ENCODE data around the gene RSPH1.

RSPH1 gene

DNA sequence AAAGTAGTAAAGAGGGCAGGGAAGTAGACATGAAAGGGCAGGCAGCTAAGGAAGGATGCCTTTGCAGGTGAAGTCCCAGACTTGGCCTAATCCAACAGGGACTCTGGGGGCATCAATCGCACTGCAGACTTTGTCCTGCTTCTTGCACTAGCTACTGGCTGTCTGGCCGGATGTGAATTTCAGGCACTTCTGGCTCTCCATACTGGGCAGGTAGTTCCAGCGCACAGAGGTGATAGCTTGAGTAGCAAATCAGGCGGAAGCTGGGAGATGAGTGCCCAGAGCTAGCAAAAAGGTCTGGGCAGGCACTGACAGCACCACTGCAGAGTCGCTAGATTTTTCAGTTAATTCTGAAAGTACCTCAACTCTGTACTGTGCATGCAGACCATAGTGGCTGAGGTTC is 997 bp downstream of the RSPH1 start:
- no peak for TF ChIP-seq CTCF (IDR thresholded peaks at IDR 0.05)
- no peak for DNase-seq (ENCODE audit: low spot score)
- no peak overlapping the region for H3K27ac ChIP-seq
- no peak overlapping the region for H3K4me3 ChIP-seq

GRCh38 chr21:42493109-42494060 is 2.6 kb downstream of the RSPH1 start:
- no peak overlapping the region for H3K27ac ChIP-seq
- H3K4me3 ChIP-seq, result no peak overlapping the region
- TF ChIP-seq CTCF (IDR thresholded peaks at IDR 0.05), result no peak
- no peak for DNase-seq (ENCODE audit: low spot score)

DNA sequence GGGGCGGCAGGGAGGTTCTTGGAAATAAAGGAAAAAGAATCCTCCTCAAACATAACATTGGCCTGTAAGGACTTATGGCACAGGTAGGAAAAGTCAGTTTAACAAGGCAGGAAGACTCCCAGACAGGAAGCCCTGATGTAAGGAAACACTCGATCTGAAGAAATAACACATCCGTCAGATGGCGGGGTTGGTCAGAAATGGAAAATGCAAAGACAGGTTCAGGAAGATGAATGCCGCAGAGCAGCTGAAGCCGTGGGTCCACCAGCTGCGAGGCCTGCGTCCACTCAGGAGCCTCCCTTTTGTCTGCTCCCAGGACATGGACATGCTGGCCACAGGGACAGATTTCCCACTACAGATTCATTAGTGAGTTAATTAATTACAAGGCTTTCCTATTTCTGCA is 3.8 kb downstream of the RSPH1 start:
- no peak for TF ChIP-seq CTCF (IDR thresholded peaks at IDR 0.05)
- Histone ChIP-seq H3K27ac (no peak overlapping the region), H3K4me3 (no peak overlapping the region)
- DNase-seq (ENCODE audit: low spot score), result no peak

GRCh38 chr21:42491328-42491727 is 4.7 kb downstream of the RSPH1 start:
- Histone ChIP-seq H3K4me3 (no peak overlapping the region), H3K27ac (no peak overlapping the region)
- DNase-seq (ENCODE audit: low spot score), result no peak
- TF ChIP-seq CTCF (IDR thresholded peaks at IDR 0.05), result no peak

GRCh38 chr21:42490720-42491119 is 5.3 kb downstream of the RSPH1 start:
- DNase-seq (ENCODE audit: low spot score), result no peak
- Histone ChIP-seq H3K27ac (no peak overlapping the region), H3K4me3 (no peak overlapping the region)
- TF ChIP-seq CTCF (IDR thresholded peaks at IDR 0.05), result no peak

GRCh38 chr21:42489991-42490390 is 6.0 kb downstream of the RSPH1 start:
- no peak for DNase-seq (ENCODE audit: low spot score)
- H3K27ac ChIP-seq, result no peak overlapping the region
- no peak for TF ChIP-seq CTCF (IDR thresholded peaks at IDR 0.05)

DNA sequence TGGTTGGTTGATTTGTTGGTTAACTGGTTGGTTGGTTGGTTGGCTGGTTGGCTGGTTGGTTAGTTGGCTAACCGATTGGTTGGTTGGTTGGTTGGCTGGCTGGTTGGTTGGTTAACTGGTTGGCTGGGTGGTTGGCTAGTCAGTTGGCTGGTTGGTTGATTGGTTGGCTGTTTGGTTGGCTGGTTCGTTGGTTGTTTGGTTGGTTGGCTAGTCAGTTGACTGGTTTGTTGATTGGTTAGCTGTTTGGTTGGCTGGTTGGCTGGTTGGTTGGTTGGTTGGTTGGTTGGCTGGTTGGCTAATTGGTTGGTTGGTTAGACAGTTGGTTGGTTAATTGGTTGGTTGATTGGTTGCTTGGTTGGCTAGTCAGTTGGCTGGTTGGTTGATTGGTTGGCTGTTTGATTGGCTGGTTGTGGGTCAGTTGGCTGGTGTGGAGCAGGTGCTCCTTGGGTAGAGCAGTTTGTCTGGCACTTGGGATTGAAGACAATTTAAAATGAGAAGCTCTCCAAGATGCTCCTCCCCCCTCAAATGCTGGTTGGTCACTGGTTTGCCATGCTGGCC is 6.9 kb downstream of the RSPH1 start:
- no peak overlapping the region for H3K27ac ChIP-seq
- DNase-seq (ENCODE audit: low spot score), result no peak
- no peak for TF ChIP-seq CTCF (IDR thresholded peaks at IDR 0.05)
- H3K4me3 ChIP-seq, result no peak overlapping the region

More at GRCh38 chr21:42489991-42490390, 6.0 kb downstream of the RSPH1 start:
- H3K4me3 ChIP-seq, result no peak overlapping the region
